Measurements from ENCODE around the gene CACTIN. TPM values are rescaled to one million over a fixed set of nuclear protein-coding genes. Genes with fewer than 3 reads are reported as not detected.
"Not testable (repeated sequence)": the region's sequence is repeated elsewhere in the genome, so short reads cannot be mapped to it uniquely, and the experiment has no call there.

Gene CACTIN
- polyA plus RNA-seq, 1 donor, result 18.9 TPM

DNA sequence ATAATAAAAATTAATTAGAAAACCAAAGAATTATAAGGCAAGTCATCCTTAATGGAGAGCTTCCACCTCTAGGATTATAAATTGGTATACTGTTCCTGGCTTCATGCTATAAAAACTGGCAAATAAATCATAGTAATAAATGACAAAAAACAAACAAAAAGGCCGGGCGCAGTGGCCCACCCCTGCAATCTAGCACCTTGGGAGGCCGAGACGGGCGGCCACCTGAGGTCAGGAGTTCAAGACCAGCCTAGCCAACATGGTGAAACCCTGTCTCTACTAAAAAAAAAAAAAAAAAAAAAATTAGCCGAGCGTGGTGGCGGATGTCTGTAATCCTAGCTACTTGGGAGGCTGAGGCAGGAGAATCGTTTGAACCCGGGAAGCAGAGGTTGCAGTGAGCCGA lies 56.5 kb downstream of the CACTIN start:
- DNase-seq (ENCODE audit: low read depth), result not testable (repeated sequence)

DNA sequence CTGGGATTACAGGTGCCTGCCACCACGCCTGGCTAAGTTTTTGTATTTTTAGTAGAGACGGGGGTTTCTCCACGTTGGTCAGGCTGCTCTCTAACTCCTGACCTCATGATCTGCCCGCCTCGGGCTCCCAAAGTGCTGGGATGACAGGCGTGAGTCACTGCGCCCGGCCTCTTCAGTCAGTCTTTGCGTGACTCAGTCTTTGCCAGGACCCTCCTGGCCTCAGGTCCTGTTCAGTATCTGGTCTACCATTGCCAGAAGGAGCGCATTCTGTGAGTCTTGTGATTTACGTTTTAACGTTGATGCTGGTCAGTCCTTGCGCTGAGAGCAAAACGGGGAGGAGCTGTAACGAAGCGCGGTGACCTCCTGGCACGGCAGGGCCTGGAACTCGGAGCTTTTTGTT lies 61.5 kb downstream of the CACTIN start:
- no peak for DNase-seq (ENCODE audit: low read depth)

DNA sequence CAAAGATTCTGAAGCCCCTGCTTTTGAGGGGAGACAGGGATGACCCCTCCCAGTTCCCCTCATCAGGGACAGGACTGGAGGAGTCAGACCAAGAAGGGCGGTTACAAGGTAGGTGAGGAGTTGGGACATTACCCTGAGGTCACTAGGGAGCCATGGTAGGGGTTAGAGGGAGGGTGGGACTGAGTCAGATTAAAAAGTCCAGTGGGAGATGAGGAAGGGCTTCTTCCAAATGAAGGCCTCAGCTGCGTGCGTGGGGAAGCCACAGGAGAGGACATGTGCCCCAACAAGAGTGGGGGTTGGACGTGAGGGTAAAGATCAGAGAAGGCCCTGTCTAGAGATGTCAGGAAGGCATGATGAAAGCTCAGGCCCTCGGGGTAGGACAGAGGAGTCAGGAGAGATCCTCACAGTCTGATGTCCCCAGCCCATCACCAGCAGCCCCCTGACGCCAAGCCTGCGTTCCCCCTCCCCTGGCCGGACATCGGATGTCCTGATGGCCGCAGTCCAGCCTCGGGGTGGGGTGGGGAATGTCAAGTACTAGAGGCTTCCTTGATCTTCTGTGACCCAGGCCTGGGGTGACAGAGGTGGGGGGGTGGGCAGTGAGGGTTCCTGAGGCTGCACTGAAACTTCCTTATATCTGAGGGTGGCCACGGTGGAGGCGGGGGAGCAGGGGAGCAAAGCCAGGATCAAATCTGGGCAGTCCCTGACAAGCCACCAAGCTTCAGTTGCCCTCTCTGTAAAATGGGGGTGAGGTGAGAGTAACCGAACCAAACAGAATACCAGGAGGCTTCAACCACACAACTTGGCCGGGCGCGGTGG lies 62.7 kb downstream of the CACTIN start:
- no peak for DNase-seq (ENCODE audit: low read depth)

Other genes starting within 250 kb of the CACTIN start
- gene SMIM24, start 146.3 kb downstream of the CACTIN start, polyA plus RNA-seq (ENCODE audit: insufficient read length), result 0.22 TPM
- not detected for gene SMIM44, start 143.3 kb downstream of the CACTIN start, polyA plus RNA-seq (ENCODE audit: insufficient read length)
- 6.8 TPM for gene DOHH, start 126.1 kb downstream of the CACTIN start, polyA plus RNA-seq (ENCODE audit: insufficient read length)
- gene FZR1, start 120.5 kb downstream of the CACTIN start, polyA plus RNA-seq (ENCODE audit: insufficient read length), result 26.9 TPM
- gene TEKTIP1, start 87.6 kb downstream of the CACTIN start, polyA plus RNA-seq (ENCODE audit: insufficient read length), result 4.5 TPM
- gene MFSD12, start 69.2 kb downstream of the CACTIN start, polyA plus RNA-seq (ENCODE audit: insufficient read length), result 25.2 TPM
- 34.1 TPM for gene HMG20B, start 53.8 kb downstream of the CACTIN start, polyA plus RNA-seq (ENCODE audit: insufficient read length)
- gene GIPC3, start 41.3 kb downstream of the CACTIN start, polyA plus RNA-seq (ENCODE audit: insufficient read length), result 1.4 TPM
- 1.7 TPM for gene TBXA2R, start 19.9 kb downstream of the CACTIN start, polyA plus RNA-seq (ENCODE audit: insufficient read length)
- gene PIP5K1C, start 73.7 kb upstream of the CACTIN start, polyA plus RNA-seq (ENCODE audit: insufficient read length), result 22.0 TPM
- 0.46 TPM for gene TJP3, start 81.6 kb upstream of the CACTIN start, polyA plus RNA-seq (ENCODE audit: insufficient read length)
- gene APBA3, start 134.9 kb upstream of the CACTIN start, polyA plus RNA-seq (ENCODE audit: insufficient read length), result 13.1 TPM
- gene MRPL54, start 135.9 kb upstream of the CACTIN start, polyA plus RNA-seq (ENCODE audit: insufficient read length), result 26.0 TPM
- not detected for gene RAX2, start 145.4 kb upstream of the CACTIN start, polyA plus RNA-seq (ENCODE audit: insufficient read length)
- 1.4 TPM for gene MATK, start 159.6 kb upstream of the CACTIN start, polyA plus RNA-seq (ENCODE audit: insufficient read length)
- gene ZFR2, start 242.2 kb upstream of the CACTIN start, polyA plus RNA-seq (ENCODE audit: insufficient read length), result 0.05 TPM

All from forelimb muscle (tissue), 1 donor.